Measurements from ENCODE around the gene PRSS27.

The PRSS27 gene

DNA sequence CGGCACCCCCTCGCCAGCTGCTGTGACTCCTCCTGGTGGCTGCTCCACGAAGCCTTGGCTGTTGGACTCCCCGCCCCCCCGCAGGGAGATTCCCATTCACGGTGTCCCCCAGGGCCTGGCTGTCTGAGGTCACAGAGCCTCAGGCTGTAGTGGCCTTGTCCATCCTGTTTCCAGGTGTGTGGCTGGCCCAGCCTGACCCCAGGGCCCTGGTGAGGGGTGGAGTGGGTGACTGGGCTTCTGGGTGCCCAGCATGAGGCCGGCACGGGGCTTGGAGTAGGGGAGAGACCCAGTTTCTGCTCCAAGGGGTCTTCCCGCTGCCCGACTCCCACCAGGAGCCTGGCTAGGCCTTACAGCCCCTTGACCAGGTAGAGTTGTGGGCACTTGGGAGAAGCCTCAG lies 10.4 kb downstream of the PRSS27 start:
- no peak for DNase-seq (ENCODE audit: low spot score)

DNA sequence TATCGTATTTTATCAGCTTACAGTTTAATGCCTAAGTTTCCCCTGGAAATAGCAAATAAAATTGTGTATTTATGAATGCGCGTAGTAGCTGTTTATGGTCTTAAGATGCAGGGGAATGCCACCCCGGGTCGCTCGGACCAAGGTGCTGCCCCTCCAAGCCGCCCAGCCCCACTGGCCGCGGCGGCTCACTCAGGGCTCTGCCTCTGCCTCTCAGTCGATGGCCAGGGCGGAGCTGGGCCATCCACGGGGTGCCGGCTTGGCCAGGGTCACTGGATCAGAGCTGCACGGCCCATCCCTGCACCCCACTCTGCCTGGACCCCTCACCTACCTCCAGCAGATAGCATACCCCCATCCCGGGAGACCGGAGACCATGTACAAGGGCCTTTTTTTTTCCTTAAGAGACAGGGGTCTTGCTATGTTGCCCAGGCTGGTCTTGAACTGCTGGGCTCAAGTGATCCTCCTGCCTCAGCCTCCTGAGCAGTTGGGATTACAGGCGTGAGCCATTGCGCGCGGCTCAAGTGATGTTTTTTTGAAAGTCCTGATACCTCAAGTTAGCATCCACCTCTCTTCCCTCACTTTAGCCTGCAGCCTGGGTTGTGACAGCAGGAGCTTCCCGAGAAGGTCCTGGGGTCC lies 11.0 kb downstream of the PRSS27 start:
- DNase-seq (ENCODE audit: low spot score) (no peak), FAIRE-seq (no peak)

More for the DNA sequence above, 10.4 kb downstream of the PRSS27 start:
- FAIRE-seq = no peak

DNA sequence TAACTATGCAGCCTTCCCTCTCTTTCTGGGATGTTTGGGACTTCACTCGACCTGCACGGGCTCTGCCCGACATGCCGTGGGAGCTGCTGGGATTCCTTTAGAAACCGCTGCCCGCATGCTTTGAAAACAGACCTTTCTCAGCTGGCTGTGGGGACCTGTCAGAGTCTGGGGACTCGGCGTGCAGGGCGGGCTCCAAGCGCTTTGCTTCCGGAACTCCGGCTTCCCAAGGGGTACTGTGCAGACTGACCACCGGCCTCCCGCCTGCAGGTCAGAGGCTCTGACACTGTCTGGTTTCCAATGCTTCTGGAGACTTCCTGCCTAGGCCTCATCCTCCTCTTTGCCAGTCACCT lies 11.8 kb downstream of the PRSS27 start:
- DNase-seq (ENCODE audit: low spot score) (no peak), FAIRE-seq (no peak)

DNA sequence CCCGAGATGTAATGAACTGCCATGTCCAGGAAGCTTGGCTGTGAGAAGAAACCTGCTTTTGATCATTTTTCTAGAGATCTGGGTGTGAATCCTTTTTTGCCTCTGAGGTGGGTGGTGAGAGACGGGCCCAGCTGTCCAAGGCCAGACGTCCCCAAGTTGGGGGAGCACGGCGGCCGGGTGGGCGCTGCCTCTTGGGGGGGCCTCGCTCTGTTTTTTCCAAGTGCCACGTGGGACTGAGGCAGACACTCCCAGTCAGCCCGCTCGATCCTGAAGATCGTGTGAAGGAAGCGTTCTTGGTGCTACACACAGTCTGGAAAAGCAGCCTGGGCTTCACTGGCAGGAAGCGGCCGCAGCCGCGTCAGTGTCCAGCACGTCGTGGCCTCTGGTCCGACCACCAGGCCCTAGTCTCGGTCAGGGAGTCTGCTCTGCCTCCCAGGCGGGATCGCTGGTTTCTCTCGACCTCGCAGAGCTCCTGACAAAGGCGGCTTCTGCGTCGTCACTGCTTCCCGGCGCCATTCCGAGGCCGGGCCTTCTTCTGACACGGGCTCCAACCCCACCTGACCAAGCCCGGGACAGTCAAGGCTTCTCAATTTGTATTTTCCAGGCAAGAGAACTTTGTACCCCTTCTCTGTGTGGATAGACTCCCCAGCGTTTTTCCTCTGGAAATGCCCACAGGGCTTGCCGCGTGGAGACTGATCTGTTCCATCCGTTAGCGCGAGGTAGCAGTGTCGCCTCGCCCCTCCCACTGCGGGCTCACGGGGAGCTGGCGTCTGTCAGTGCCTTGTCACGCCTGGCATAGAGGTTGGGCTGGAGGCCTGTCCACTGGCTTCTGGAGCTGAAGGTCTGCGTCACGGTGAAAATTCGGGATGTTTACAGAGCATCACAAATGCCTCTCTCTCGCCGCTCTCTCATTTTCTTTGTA lies 12.4 kb downstream of the PRSS27 start:
- no peak for FAIRE-seq

DNA sequence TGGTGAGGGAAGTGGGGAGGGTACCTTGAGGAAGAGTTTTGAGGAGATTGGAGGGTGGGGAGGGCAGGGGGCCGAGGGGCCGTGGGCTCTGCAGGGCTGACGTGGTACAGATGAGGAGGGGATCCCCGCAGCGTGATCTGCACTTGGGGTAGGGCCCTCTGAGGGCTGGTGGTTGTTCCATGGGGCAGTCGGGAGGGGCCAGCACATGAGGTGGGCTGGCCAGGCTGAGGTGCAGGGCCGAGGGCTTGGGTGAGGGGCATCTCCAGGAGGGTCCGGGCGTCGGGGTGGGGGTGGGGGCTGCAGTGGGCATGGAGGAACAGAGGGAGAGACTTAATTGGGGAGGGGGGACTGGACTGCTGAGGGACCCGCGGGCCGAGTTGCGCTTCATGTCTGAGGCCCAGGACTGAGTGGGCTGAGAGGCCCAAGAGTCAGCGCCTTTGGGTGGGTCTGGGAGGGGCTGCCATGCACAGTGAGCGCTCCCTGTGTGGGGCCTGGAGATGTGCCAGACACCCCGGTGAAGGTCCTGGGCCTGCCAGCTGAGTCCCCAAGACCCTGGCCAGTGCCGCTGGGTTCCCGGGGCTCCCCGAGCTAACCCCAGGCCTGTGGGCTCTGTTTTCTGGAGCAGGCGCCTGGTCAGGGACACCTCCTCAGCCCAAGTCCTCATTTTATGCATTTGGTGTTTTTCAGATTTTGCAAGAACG lies 13.3 kb downstream of the PRSS27 start:
- DNase-seq (ENCODE audit: low spot score) = no peak
- no peak for FAIRE-seq

More for the DNA sequence above, 12.4 kb downstream of the PRSS27 start:
- no peak for DNase-seq (ENCODE audit: low spot score)

DNA sequence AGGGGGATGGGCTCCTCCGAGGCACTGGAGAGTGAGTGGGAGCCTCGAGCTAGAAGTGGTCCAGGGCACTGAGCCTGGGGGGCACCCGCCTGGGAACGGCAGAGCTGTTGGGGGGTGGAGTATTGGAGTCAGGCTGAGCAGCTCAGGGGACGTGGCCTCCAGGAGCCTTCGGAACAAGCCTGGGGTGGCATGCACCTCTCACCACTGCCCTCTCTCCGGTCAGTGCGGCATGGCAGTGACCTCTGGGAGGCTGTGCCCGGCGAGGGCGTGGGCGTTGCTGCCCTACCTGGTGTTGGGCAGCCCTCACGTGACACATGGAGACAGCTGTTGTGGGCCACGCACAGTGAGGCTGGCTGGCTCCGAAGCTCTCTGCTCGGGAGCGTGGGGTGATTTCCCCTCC lies 13.9 kb downstream of the PRSS27 start:
- no peak for FAIRE-seq
- no peak for DNase-seq (ENCODE audit: low spot score)

DNA sequence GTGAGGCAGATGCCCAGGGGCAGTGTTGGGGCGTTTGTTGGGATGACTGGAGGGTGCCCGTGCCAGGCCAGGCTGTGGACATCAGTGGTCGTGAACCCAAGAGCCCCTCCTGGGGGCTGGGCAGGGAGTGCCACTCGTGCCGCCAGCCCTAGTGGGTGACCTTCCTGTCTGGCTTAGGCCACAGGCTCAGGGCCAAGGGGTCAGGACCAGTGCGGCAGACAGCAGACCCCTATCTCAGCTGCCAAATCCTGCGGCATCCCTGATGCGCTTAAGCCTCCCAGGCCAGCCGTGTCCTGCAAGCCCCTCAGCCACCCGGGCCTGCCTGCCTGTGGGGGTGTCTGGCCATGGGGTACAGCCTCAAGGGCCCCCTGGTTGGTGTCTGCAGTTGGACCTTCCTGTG lies 14.7 kb downstream of the PRSS27 start:
- FAIRE-seq (no peak), DNase-seq (ENCODE audit: low spot score) (no peak)

DNA sequence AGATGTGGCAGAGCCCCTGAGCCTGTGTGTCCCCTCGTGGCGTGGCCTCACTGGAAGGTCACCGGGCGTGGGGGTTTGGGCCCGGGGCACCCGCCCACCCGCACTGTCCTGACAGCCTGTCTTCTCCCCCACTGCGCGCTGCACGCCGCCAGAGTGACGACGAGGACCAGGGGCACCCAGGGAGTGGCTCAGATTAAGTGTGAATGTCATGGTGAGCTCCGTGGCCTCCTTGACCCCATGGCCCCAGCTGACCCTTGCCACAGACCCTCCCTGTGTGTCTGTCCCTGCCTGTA lies 15.1 kb downstream of the PRSS27 start:
- DNase-seq (ENCODE audit: low spot score) (no peak), FAIRE-seq (no peak)

DNA sequence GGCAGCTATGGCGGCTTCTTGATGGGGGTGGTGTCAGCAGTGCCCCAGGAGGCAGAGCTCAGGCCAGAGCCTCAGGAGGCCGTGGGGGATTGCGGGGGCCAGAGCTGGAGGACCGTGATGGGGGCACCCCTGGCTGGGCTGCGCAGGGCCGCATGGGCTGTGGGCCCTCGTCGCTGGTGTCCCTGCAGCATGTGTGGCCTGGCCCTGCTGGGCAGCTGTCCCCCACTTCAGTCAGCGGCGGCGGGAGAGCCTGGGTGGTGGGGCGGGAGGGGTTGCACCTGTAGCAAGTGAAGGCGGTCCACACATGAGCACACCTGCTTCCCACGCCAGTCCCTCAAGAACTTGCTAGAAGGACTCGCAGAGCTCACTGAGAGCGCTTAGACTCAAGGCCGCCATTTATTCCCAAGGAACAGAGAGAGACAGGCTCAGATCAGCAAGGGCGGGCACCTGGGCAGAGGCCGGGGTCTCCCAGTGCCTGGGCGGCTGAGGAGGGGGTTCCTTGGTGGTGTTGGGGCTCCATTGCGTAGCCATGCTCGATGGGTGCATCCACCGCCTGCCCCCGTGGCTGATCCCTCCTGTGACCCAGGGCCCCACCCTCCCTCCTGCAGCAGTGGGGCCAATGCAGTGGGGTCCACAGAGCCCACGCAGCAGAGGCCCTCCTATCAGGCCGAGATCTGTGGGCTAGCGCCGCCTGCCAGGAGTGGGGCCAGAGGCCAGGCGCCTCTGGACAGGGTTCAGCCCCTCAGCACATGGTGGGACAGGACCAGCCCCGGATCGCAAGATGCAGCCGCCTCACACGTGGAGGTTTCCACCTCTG lies 15.7 kb downstream of the PRSS27 start:
- no peak for FAIRE-seq
- DNase-seq (ENCODE audit: low spot score) = no peak

DNA sequence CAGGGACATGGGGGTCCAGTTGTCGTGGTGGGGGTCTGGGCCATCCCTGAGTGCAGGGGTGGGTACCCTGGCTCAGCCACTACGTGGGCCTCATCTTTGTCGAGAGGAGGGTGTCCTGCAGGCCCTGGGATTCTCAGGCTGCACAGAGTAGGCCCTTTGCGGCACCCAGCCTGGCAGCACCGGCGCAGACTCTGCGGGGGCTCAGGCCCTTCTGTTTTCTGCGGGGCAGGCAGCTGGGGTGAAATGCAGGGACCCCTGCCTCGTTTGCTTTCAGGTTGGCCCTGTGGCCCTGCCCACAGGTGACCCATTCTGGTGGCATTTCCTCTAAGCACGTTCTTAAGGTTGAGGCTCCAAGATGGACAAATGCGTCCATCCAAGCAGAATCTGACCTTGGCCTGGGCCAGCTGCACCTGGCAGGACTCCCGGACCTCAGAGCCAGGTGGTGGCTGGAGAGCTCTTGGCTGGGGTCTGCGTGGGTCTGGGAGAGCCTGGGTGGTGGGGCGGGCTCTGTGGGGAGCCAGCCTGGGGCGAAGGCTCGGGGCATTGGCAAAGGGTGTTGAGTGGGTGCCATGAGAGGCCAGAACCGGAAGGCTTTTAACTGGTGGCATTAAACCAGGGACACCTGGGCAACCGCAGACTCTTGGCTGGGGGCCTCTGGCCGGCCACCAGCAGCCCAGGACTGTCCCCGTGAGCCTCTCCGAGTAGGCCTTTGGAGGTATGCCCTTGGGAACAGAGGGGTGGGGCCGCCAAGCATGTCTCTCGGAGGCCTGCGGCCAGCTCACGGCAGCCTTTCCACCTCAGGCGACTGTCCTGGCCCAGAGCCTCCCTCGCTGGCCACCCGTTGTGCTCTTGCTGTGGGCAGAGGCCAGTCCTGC lies 16.9 kb downstream of the PRSS27 start:
- DNase-seq (ENCODE audit: low spot score) (no peak), FAIRE-seq (no peak)

DNA sequence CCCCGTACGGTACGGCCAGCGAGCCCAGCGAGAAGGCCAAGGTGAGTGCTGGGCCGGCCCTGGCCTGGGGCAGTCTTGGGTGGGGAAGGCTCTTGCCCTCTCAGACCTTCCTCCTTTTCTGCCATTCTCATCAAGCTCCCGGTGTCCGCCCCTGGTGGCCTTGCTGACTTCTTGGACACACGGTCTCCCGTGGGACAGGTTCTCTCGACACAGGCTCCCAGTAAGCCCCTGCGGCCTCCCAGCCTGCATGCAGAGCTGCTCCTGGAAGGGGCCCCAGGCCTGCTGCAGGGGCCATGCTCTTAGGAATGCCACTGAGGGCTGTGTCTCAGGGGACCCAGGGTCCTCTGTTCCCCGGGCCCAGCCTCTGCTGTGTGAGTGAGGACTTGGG lies 17.6 kb downstream of the PRSS27 start:
- FAIRE-seq (no peak), DNase-seq (ENCODE audit: low spot score) (no peak)

DNA sequence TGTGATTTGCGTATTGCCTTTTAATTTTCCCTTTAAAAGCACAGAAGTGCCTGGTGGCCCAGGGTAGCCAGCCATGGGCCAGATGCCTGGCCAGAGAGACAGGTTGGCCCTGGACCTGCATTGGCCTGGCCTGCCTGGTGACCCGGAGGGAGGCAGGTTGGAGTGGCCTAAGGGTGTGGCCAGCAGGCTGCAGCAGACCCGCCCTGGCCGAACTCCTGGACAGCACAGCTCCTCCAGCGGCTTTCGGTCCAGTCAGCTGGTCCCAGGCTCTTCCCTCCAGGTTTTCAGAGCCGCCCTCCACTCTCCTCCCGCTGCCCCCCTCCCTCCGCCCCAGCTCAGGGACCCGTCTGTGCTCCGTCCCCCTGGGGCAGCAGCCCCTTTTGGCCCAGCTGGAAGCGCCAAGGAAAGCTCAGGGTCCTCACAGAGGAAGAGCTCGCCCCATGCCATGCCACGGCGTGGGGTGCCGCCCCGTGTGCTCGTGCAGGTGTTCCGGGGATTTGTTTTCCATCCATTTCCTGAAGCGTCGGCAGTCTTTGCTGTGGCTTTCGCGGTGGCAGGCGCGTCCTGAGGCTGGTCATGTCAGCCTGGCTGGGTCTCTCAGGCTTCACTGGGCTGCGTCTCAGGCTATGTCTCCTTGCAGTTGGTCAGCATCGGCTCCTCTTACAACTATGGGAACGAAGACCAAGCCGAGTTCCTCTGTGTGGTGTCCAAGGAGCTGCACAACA lies 18.1 kb downstream of the PRSS27 start:
- no peak for FAIRE-seq

DNA sequence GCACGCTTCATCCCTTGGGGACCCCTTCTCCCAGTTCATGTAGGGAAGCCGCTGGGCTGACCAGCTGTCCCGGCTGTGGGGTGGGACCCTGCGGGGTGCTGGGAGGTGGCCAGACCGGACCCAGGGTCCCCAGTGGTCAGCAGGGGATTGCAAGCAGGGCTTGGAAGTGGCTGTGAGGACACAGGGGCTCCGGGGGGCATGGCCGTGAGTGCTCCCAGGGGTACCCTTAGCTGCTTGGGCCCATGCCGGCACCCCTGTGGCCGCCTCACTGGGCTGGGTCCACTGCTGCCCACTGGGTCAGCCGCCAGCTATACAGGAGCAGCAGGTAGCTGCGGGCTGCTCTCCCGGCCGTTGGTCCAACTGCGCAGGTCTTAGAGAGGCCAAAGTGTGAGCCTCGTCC lies 18.8 kb downstream of the PRSS27 start:
- no peak for DNase-seq (ENCODE audit: low spot score)
- no peak for FAIRE-seq

More for the DNA sequence above, 18.1 kb downstream of the PRSS27 start:
- DNase-seq (ENCODE audit: low spot score) = no peak

DNA sequence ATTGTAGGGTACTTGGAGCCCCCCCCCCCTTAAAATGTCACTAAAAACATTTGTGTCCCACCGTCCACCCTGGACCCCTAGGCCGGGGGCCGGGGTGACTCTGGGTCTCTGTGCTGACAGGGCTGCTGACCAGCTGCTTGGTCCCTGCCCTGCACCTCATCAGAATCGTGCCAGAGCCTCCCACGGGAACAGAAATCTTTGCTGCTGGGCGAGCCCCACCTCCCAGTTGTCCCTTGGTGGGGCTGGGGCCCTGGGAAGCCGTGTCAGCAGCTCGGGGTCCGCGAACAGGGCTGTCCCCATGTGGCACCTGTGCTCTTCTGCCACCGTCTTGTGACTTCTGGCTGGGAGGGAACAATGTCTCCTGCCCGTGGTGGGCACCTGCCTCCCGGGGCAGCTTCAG lies 19.2 kb downstream of the PRSS27 start:
- DNase-seq (ENCODE audit: low spot score) (no peak), FAIRE-seq (no peak)

DNA sequence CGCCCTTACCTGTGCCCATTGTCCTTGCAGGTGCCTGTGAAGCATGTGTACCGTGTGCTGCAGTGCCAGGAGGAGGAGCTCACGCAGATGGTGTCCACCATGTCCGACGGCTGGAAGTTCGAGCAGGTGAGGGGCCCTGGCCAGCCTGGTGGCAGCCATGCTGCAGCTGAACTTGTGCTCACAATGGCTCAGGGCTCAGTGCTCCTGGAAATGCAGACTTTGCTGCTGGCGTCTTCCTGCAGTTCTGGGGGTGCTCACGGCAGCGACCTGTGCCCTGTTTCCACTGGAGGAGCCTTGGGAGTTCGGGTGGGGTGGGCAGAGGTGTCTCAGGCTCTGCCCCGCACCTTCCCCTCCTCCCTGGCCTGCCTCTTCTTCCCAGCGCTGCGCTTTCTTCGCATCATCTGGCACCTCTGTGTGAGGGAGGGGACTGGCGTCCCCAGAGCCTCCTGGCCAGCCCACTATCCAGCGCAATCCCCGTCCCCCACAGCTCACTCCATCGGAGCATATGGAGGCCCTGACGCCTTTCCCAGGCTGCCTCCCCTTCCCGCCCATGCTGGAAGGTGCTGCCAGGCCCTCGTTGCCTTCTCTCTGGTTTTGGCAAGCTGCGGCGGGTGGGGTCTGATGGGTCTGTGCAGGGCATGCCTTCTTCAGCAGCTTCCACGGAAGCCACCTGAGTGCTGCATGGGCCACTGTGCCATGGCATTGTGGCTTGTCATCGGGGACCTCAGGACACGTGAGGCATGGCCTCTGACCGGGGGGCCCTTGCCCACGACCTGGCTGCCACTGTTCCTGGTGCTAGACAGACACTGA lies 20.0 kb downstream of the PRSS27 start:
- DNase-seq (ENCODE audit: low spot score) = no peak
- FAIRE-seq = no peak

DNA sequence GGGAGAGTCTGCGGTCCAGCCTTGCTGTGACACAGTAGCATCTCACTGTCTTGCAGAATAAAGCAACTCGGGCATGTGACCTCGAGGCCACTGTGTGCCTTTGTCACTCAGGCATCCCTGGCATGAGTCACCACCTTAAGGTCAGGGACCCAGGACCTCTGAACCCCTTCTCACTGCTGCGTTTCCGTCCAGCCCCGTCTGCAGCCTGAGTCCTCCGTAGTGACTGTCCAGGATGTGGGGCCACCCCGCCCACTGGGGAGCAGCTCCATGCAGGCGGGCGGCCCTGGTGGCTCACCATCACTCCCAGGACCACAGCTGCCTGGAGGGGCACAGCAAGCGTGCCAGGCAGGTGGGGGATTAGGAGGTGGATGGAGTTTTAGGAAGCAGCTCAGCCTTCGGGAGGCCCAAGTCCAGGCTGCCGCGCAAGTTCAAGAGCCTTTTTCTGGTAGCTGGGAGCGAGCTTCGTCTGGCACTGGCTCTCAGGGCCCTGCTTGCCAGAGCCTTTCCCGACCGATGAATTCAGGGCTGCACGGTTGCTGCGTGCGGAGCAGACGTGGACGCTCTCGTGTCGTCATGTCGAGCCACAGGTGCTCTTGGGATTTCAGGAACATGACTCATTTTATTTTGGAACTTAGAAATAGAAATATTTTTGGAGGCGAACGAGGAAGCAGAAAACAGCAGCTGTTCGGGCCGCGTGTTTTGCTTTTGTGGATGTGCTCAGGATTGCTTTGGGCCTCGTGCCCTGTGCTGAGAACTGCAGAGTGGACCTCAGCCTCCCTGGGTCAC lies 20.9 kb downstream of the PRSS27 start:
- no peak for FAIRE-seq
- no peak for DNase-seq (ENCODE audit: low spot score)

DNA sequence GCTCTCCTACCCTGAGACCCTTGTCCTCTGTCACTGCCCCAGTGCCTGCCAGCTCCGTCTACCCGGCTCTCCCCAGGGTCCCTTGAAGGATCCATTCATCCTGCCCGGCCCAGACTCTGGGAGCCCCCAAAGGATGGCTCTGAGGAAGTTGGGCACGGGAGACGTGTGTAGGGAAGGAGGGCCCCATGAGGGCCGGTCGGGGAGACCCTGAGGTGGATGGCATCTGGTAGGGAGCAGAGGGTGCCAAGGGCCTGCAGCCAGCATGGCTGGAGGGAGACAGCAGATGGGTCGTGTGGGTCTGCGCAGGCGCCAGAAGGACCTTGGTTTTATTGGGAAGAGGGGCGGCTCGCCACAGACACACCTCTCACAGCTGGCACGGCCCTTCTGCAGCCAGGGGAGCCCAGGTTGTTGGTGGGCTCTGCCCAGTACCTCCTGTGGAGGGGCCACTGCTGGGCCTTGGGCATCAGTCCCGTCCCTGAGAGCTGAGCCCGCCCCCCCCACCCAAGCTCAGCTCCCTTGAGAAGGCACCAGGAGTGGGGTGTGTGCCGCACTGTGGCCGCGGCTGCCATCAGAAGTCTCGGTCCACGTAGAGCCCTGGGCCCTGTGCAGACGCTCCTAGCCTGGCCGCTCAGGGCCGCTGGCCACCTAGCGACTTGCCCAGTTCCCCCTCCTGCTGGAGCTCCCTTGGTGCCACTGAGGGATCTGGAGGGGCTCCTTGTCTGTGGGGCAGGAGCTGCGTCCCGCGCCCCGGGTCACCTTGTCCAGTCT lies 21.7 kb downstream of the PRSS27 start:
- DNase-seq (ENCODE audit: low spot score) = no peak
- no peak for FAIRE-seq
